Sigmoid colon (tissue), 4 donors: ENCODE measurements around the gene FRG2C.
A peak's percentile ranks its signal among the peaks of the same experiment; 100 is the strongest.
"Not testable (repeated sequence)": the region's sequence is repeated elsewhere in the genome, so short reads cannot be mapped to it uniquely, and the experiment has no call there.

ENCODE experiments used
- CTCF ChIP-seq, 4 experiments: fragments of 450-650 bp in 3 of 4; fragments of 200-600 bp in 1 of 4; IDR thresholded peaks; one replicate each; pipeline ENCODE4 v1.5.1; 2016 to 2019; ENCODE audit warnings: antibody characterized with exemption in 4 of 4, mild to moderate bottlenecking in 3 of 4, moderate library complexity in 2 of 4
- POLR2A ChIP-seq, 2 donors: fragments of 450-650 bp; IDR thresholded peaks; one replicate each; pipeline ENCODE4 v1.6.1; 2016; ENCODE audit warnings: antibody characterized with exemption in 2 of 2, mild to moderate bottlenecking in 2 of 2, moderate library complexity in 2 of 2
- POLR2AphosphoS5 ChIP-seq, 4 donors: sonication (generic); formaldehyde crosslinking; IDR thresholded peaks; one replicate each; pipeline ENCODE4 v1.6.1; 2017; ENCODE audit warnings: antibody characterized with exemption in 4 of 4

GRCh38 chr3:75670298-75671286 lies 6.5 kb downstream of the FRG2C start:
- TF ChIP-seq CTCF, POLR2A (IDR thresholded peaks at IDR 0.05): not testable (repeated sequence)
- TF ChIP-seq POLR2AphosphoS5 (IDR thresholded peaks at IDR 0.05): peak in 1 of 4 donors; percentile 6
